HepG2 (cell line): ENCODE results near the gene SLC2A10. TPM values are rescaled to one million over a fixed set of nuclear protein-coding genes. Genes with fewer than 3 reads are reported as not detected.
A peak's percentile ranks its signal among the peaks of the same experiment; 100 is the strongest.

Source experiments
- BRCA1 ChIP-seq: sonication (generic); formaldehyde crosslinking; IDR thresholded peaks from 2 replicates; pipeline ENCODE4 v1.4.0; 2020; ENCODE audit warnings: missing genetic modification reagents
- CCAR2 ChIP-seq: fragments of 200-400 bp; formaldehyde crosslinking; optimal IDR thresholded peaks from 2 replicates; pipeline ENCODE3; 2018; ENCODE audit warnings: low read depth, mild to moderate bottlenecking, low read length, moderate library complexity
- CCDC6 ChIP-seq: sonication (generic); formaldehyde crosslinking; IDR thresholded peaks from 2 replicates; pipeline ENCODE4 v1.8.1; 2022; ENCODE audit warnings: mild to moderate bottlenecking, missing genetic modification reagents, moderate library complexity
- EHMT2 ChIP-seq: fragments of 200-600 bp; sonication (generic); IDR thresholded peaks from 2 replicates; pipeline ENCODE4 v1.7.0; 2017; ENCODE audit warnings: antibody characterized with exemption, low read depth, low read length, borderline replicate concordance
- ELF3 ChIP-seq: IDR thresholded peaks from 2 replicates; pipeline ENCODE4 v1.6.1; 2016; ENCODE audit warnings: missing genetic modification reagents, missing compliant biosample characterization
- RBFOX2 ChIP-seq: fragments of 200-400 bp; formaldehyde crosslinking; IDR thresholded peaks from 2 replicates; pipeline ENCODE4 v1.6.1; 2017; ENCODE audit warnings: low read depth, mild to moderate bottlenecking, low read length
- RCOR2 ChIP-seq: IDR thresholded peaks from 2 replicates; pipeline ENCODE4 v1.6.1; 2016; ENCODE audit warnings: missing biosample characterization, missing genetic modification reagents
- TOE1 ChIP-seq: sonication (generic); formaldehyde crosslinking; IDR thresholded peaks from 2 replicates; pipeline ENCODE4 v1.4.0; 2020; ENCODE audit warnings: mild to moderate bottlenecking, missing genetic modification reagents
- ZBTB38 ChIP-seq: sonication (generic); formaldehyde crosslinking; IDR thresholded peaks from 2 replicates; pipeline ENCODE4 v1.5.1; 2020; ENCODE audit warnings: mild to moderate bottlenecking, missing genetic modification reagents
- ZFP37 ChIP-seq: sonication (generic); formaldehyde crosslinking; IDR thresholded peaks from 2 replicates; pipeline ENCODE4 v1.4.0; 2020; ENCODE audit warnings: missing genetic modification reagents, borderline replicate concordance
- ZNF382 ChIP-seq: sonication (generic); formaldehyde crosslinking; IDR thresholded peaks from 2 replicates; pipeline ENCODE4 v1.5.0; 2020; ENCODE audit warnings: missing genetic modification reagents, mild to moderate bottlenecking, borderline replicate concordance
- ZNF383 ChIP-seq: sonication (generic); formaldehyde crosslinking; IDR thresholded peaks from 2 replicates; pipeline ENCODE4 v1.4.0; 2020; ENCODE audit warnings: missing genetic modification reagents, mild to moderate bottlenecking, borderline replicate concordance
- ZSCAN30 ChIP-seq: sonication (generic); formaldehyde crosslinking; IDR thresholded peaks from 2 replicates; pipeline ENCODE4 v1.5.0; 2020; ENCODE audit warnings: mild to moderate bottlenecking, missing genetic modification reagents
- polyA plus RNA-seq, 8 experiments: library from polyadenylated mRNA; depleted of rRNA in 3 of 8; stranded (reverse) in 7 of 8; unstranded in 1 of 8; fragments of >200 nt; fragmentation: Illumina TruSeq in 4 of 8; extraction: Trizol in 4 of 8; gene quantifications; 2 replicates each; pipeline versions ENCODE4 v1.2.1 to v1.2.3, GENCODE V29; 2011 to 2016; ENCODE audit warnings: low read depth in 4 of 8, missing spikeins in 1 of 8, mixed read lengths in 1 of 8; ENCODE audit not compliant: insufficient read depth in 1 of 8
- total RNA-seq, 5 experiments: library from RNA; depleted of rRNA; stranded (reverse); fragments of >200 nt; fragmentation: Illumina TruSeq; extraction: Trizol; gene quantifications; 2 replicates each; pipeline ENCODE4 v1.2.3, GENCODE V29; 2016; ENCODE audit warnings: low read depth in 1 of 5
- TF ChIP-seq, protein P1 (sequence below): sonication (generic); formaldehyde crosslinking; conservative IDR thresholded peaks from 2 replicates; pipeline ENCODE4 v1.8.0; 2022; ENCODE audit warnings: mild to moderate bottlenecking, moderate library complexity, missing genetic modification reagents
- TF ChIP-seq, protein P2 (sequence below): sonication (generic); formaldehyde crosslinking; IDR thresholded peaks from 2 replicates; pipeline ENCODE4 v1.4.0; 2020; ENCODE audit warnings: missing genetic modification reagents, borderline replicate concordance
- TF ChIP-seq, protein P3 (sequence below): sonication (generic); formaldehyde crosslinking; IDR thresholded peaks from 2 replicates; pipeline ENCODE4 v1.4.0; 2020; ENCODE audit warnings: missing genetic modification reagents, mild to moderate bottlenecking, borderline replicate concordance
- TF ChIP-seq, protein P4 (sequence below): sonication (generic); formaldehyde crosslinking; IDR thresholded peaks from 2 replicates; pipeline ENCODE4 v1.4.0; 2020; ENCODE audit warnings: missing genetic modification reagents, borderline replicate concordance
- TF ChIP-seq, protein P5 (sequence below), 2 experiments: fragments of 450-650 bp in 1 of 2; sonication (generic) in 1 of 2; formaldehyde crosslinking; IDR thresholded peaks; 2 replicates each; pipeline versions ENCODE4 v1.5.0 to v1.8.0; 2020 to 2022; ENCODE audit warnings: mild to moderate bottlenecking in 1 of 2, missing genetic modification reagents in 1 of 2

SLC2A10 gene
- total and polyA plus RNA-seq, 2 of the 13 experiments (the other 11 are each of a cell fraction or from before 2014, with no cell fraction given): 16.0 to 18.4 TPM

DNA sequence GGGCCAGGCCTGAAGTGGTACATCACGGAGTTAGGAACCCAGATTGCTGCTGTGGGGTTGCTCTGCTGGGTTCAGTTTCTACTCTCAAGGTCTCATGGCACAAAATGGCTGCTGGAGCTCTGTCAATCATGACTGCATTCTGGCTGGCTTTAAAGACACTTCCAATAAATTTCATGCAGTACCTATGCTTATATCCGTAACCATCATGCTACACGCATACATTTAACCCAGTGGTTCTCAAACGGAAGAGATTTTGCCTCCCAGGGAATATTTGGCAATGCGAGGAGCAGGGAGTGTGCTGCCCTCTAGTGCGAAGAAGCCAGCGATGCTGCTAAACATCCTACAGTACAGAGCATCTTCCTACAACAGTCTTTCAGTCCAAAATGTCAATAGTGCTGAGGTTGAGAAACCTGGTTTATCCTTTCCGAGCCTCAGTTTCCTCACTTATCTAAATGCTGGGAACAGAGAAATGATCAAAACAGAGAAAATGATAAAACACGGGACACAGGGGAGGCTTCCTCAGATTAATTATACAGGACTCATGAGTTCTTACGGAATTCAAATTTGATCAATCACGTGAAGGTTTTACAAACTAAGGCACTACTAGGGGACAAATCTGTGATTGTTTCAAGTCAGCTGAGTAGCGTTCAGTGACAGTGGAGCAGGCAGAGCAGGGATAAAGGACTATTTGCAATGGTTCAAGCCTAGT, 9.6 kb upstream of the SLC2A10 start (continued):
- TF ChIP-seq BRCA1 (CRISPR knock-in tag): no peak
- TF ChIP-seq, protein P1, sequence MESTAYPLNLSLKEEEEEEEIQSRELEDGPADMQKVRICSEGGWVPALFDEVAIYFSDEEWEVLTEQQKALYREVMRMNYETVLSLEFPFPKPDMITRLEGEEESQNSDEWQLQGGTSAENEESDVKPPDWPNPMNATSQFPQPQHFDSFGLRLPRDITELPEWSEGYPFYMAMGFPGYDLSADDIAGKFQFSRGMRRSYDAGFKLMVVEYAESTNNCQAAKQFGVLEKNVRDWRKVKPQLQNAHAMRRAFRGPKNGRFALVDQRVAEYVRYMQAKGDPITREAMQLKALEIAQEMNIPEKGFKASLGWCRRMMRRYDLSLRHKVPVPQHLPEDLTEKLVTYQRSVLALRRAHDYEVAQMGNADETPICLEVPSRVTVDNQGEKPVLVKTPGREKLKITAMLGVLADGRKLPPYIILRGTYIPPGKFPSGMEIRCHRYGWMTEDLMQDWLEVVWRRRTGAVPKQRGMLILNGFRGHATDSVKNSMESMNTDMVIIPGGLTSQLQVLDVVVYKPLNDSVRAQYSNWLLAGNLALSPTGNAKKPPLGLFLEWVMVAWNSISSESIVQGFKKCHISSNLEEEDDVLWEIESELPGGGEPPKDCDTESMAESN: no peak
- TF ChIP-seq TOE1 (CRISPR knock-in tag): no peak
- TF ChIP-seq ZSCAN30: no peak
- no peak for TF ChIP-seq CCAR2
- TF ChIP-seq, protein P2, sequence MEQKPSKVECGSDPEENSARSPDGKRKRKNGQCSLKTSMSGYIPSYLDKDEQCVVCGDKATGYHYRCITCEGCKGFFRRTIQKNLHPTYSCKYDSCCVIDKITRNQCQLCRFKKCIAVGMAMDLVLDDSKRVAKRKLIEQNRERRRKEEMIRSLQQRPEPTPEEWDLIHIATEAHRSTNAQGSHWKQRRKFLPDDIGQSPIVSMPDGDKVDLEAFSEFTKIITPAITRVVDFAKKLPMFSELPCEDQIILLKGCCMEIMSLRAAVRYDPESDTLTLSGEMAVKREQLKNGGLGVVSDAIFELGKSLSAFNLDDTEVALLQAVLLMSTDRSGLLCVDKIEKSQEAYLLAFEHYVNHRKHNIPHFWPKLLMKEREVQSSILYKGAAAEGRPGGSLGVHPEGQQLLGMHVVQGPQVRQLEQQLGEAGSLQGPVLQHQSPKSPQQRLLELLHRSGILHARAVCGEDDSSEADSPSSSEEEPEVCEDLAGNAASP: no peak
- TF ChIP-seq ZNF382 (CRISPR knock-in tag): no peak
- peak; percentile 36; the same call in 1 of the 2 replicates for TF ChIP-seq CCDC6 (CRISPR knock-in tag)
- TF ChIP-seq ZFP37 (CRISPR knock-in tag): no peak
- no peak for TF ChIP-seq RBFOX2
- TF ChIP-seq ZBTB38 (CRISPR knock-in tag): no peak
- TF ChIP-seq, protein P3, sequence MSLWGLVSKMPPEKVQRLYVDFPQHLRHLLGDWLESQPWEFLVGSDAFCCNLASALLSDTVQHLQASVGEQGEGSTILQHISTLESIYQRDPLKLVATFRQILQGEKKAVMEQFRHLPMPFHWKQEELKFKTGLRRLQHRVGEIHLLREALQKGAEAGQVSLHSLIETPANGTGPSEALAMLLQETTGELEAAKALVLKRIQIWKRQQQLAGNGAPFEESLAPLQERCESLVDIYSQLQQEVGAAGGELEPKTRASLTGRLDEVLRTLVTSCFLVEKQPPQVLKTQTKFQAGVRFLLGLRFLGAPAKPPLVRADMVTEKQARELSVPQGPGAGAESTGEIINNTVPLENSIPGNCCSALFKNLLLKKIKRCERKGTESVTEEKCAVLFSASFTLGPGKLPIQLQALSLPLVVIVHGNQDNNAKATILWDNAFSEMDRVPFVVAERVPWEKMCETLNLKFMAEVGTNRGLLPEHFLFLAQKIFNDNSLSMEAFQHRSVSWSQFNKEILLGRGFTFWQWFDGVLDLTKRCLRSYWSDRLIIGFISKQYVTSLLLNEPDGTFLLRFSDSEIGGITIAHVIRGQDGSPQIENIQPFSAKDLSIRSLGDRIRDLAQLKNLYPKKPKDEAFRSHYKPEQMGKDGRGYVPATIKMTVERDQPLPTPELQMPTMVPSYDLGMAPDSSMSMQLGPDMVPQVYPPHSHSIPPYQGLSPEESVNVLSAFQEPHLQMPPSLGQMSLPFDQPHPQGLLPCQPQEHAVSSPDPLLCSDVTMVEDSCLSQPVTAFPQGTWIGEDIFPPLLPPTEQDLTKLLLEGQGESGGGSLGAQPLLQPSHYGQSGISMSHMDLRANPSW (CRISPR knock-in tag): no peak
- TF ChIP-seq, protein P4, sequence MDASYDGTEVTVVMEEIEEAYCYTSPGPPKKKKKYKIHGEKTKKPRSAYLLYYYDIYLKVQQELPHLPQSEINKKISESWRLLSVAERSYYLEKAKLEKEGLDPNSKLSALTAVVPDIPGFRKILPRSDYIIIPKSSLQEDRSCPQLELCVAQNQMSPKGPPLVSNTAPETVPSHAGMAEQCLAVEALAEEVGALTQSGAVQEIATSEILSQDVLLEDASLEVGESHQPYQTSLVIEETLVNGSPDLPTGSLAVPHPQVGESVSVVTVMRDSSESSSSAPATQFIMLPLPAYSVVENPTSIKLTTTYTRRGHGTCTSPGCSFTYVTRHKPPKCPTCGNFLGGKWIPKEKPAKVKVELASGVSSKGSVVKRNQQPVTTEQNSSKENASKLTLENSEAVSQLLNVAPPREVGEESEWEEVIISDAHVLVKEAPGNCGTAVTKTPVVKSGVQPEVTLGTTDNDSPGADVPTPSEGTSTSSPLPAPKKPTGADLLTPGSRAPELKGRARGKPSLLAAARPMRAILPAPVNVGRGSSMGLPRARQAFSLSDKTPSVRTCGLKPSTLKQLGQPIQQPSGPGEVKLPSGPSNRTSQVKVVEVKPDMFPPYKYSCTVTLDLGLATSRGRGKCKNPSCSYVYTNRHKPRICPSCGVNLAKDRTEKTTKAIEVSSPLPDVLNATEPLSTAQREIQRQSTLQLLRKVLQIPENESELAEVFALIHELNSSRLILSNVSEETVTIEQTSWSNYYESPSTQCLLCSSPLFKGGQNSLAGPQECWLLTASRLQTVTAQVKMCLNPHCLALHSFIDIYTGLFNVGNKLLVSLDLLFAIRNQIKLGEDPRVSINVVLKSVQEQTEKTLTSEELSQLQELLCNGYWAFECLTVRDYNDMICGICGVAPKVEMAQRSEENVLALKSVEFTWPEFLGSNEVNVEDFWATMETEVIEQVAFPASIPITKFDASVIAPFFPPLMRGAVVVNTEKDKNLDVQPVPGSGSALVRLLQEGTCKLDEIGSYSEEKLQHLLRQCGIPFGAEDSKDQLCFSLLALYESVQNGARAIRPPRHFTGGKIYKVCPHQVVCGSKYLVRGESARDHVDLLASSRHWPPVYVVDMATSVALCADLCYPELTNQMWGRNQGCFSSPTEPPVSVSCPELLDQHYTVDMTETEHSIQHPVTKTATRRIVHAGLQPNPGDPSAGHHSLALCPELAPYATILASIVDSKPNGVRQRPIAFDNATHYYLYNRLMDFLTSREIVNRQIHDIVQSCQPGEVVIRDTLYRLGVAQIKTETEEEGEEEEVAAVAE (CRISPR knock-in tag): no peak
- TF ChIP-seq, protein P5, sequence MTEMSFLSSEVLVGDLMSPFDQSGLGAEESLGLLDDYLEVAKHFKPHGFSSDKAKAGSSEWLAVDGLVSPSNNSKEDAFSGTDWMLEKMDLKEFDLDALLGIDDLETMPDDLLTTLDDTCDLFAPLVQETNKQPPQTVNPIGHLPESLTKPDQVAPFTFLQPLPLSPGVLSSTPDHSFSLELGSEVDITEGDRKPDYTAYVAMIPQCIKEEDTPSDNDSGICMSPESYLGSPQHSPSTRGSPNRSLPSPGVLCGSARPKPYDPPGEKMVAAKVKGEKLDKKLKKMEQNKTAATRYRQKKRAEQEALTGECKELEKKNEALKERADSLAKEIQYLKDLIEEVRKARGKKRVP (CRISPR knock-in tag; IDR thresholded peaks at IDR 0.05): no peak
- TF ChIP-seq RCOR2 (CRISPR knock-in tag): peak; percentile 87; the same call in 1 of the 2 replicates
- TF ChIP-seq ELF3: peak; percentile 74; the same call in 1 of the 2 replicates
- TF ChIP-seq EHMT2: no peak
- TF ChIP-seq ZNF383 (CRISPR knock-in tag): no peak
